Measurements from ENCODE around the gene OR52B6. TPM values are rescaled to one million over a fixed set of nuclear protein-coding genes. Genes with fewer than 3 reads are reported as not detected.
"Not testable (repeated sequence)": the region's sequence is repeated elsewhere in the genome, so short reads cannot be mapped to it uniquely, and the experiment has no call there.

The OR52B6 gene
- total RNA-seq, 6 experiments from 2014 or later: not detected

DNA sequence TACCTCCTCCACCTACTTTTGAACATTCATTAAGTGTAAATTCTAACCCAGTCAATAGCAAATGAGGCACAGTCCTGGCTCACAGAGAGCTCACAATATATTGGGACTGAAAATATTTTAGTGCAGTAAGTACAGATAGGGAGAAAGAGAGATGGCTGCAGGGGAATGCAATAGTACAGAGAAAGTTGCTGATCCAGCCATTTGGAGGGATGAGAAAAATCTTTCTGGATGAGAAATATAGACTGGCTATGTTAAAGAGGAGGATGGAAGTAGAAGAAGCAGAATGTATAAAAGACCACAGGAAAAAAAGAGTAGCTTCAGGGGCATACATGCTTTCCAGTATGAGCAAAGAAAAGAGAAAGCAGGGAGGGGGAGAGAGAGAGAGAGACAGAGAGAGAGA is 3.6 kb upstream of the OR52B6 start:
- no peak overlapping the region for H3K27ac Mint-ChIP-seq
- no peaks in the 10 kb centered on the region for H3K36me3 Mint-ChIP-seq (ENCODE audit: low read depth)
- DNase-seq: no peak
- H3K4me3 Mint-ChIP-seq: no peak overlapping the region
- H3K27me3 Mint-ChIP-seq (ENCODE audit: insufficient read depth): no peaks in the 10 kb centered on the region; the same call in 1 of the 2 replicates
- no peaks in the 10 kb centered on the region for H3K4me1 Mint-ChIP-seq (ENCODE audit: low read depth)
- no peaks in the 10 kb centered on the region for H3K9me3 Mint-ChIP-seq
- TF ChIP-seq, protein P1, sequence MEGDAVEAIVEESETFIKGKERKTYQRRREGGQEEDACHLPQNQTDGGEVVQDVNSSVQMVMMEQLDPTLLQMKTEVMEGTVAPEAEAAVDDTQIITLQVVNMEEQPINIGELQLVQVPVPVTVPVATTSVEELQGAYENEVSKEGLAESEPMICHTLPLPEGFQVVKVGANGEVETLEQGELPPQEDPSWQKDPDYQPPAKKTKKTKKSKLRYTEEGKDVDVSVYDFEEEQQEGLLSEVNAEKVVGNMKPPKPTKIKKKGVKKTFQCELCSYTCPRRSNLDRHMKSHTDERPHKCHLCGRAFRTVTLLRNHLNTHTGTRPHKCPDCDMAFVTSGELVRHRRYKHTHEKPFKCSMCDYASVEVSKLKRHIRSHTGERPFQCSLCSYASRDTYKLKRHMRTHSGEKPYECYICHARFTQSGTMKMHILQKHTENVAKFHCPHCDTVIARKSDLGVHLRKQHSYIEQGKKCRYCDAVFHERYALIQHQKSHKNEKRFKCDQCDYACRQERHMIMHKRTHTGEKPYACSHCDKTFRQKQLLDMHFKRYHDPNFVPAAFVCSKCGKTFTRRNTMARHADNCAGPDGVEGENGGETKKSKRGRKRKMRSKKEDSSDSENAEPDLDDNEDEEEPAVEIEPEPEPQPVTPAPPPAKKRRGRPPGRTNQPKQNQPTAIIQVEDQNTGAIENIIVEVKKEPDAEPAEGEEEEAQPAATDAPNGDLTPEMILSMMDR (IDR thresholded peaks at IDR 0.05): no peak

DNA sequence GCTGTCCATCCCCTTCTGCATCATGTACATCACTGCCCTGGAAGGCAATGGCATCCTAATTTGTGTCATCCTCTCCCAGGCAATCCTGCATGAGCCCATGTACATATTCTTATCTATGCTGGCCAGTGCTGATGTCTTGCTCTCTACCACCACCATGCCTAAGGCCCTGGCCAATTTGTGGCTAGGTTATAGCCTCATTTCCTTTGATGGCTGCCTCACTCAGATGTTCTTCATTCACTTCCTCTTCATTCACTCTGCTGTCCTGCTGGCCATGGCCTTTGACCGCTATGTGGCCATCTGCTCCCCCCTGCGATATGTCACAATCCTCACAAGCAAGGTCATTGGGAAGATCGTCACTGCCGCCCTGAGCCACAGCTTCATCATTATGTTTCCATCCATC is 337 bp downstream of the OR52B6 start:
- no peaks in the 10 kb centered on the region for H3K9me3 Mint-ChIP-seq
- no peak overlapping the region for H3K27ac Mint-ChIP-seq
- H3K27me3 Mint-ChIP-seq (ENCODE audit: insufficient read depth): no peaks in the 10 kb centered on the region; the same call in 1 of the 2 replicates
- DNase-seq: no peak
- H3K4me3 Mint-ChIP-seq: no peak overlapping the region
- H3K36me3 Mint-ChIP-seq (ENCODE audit: low read depth): no peaks in the 10 kb centered on the region
- TF ChIP-seq, protein P1 (IDR thresholded peaks at IDR 0.05): no peak
- H3K4me1 Mint-ChIP-seq (ENCODE audit: low read depth): no peaks in the 10 kb centered on the region

DNA sequence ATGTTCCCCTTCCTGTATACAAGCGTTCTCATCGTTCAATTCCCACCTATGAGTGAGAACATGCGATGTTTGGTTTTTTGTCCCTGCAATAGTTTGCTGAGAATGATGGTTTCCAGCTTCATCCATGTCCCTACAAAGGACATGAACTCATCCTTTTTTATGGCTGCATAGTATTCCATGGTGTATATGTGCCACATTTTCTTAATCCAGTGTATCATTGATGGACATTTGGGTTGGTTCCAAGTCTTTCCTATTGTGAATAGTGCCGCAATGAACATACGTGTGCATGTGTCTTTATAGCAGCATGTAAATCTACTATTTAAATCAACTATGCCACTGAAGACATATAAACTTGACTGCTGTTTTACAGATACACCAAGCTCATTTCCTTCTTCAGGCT is 3.8 kb downstream of the OR52B6 start:
- not testable (repeated sequence) for H3K27ac Mint-ChIP-seq; H3K27me3 Mint-ChIP-seq (ENCODE audit: insufficient read depth); H3K9me3 Mint-ChIP-seq; H3K36me3 Mint-ChIP-seq (ENCODE audit: low read depth); H3K4me3 Mint-ChIP-seq; H3K4me1 Mint-ChIP-seq (ENCODE audit: low read depth); DNase-seq

DNA sequence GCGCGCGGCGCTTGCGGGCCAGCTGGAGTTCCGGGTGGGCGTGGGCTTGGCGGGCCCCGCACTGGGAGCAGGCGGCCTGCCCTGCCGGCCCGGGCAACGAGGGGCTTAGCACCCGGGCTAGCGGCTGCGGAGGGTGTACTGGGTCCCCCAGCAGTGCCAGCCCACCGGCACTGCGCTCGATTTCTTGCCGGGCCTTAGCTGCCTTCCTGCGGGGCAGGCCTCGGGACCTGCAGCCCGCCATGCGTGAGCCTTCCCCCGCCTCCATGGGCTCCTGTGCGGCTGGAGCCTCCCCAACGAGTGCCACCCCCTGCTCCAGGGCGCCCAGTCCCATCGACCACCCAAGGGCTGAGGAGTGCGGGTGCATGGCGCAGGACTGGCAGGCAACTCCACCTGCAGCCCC is 9.2 kb downstream of the OR52B6 start:
- not testable (repeated sequence) for DNase-seq; H3K27me3 Mint-ChIP-seq (ENCODE audit: insufficient read depth); H3K4me3 Mint-ChIP-seq; H3K27ac Mint-ChIP-seq; H3K9me3 Mint-ChIP-seq; H3K4me1 Mint-ChIP-seq (ENCODE audit: low read depth); H3K36me3 Mint-ChIP-seq (ENCODE audit: low read depth)

DNA sequence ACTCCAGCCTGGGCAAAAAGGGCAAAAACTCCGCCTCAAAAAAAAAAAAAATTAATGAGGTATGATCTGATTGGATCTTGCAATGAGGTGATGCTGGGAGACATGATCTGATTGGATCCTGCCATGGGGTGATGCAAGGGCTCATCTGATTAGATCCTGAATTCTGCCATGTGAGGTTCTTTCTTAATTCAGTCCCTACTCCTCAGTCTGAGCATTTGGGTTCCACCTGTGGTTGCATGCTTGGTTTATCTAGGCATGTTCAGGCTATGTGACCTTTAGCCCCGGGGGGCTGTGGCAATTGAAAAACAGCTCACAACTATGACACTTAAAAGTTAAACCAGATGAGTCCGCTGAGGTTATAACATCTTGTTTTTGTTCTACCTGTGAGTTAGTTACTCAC is 10.9 kb downstream of the OR52B6 start:
- TF ChIP-seq, protein P1 (IDR thresholded peaks at IDR 0.05): no peak
- H3K4me3 Mint-ChIP-seq: no peak overlapping the region
- H3K9me3 Mint-ChIP-seq: no peaks in the 10 kb centered on the region
- H3K36me3 Mint-ChIP-seq (ENCODE audit: low read depth): peaks cover 9% of the 10 kb centered on the region
- peaks cover 3% of the 10 kb centered on the region for H3K27me3 Mint-ChIP-seq (ENCODE audit: insufficient read depth)
- no peak for DNase-seq
- no peak overlapping the region for H3K27ac Mint-ChIP-seq
- peaks cover 13% of the 10 kb centered on the region for H3K4me1 Mint-ChIP-seq (ENCODE audit: low read depth)

DNA sequence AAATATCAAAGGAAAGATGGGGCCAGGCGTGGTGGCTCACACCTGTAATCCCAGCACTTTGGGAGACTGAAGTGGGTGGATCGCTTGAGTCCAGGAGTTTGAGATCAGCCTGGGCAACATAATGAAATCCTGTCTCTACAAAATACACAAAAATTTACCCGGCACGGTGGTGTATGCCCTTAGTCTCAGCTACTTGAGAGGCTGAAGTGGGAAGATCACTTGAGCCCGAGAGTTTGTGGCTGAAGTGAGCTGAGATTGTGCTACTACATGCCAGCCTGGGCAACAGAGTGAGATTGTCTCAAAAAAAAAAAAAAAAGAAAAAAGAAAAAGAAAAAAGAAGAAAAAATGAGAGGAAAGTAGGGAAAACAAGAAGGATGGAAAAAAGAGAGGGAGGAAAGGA is 11.9 kb downstream of the OR52B6 start:
- peaks cover 9% of the 10 kb centered on the region for H3K36me3 Mint-ChIP-seq (ENCODE audit: low read depth)

More for the DNA sequence above, 11.9 kb downstream of the OR52B6 start:
- Mint-ChIP-seq H3K27me3 (ENCODE audit: insufficient read depth) (peaks cover 3% of the 10 kb centered on the region), H3K9me3 (no peaks in the 10 kb centered on the region), H3K4me1 (ENCODE audit: low read depth) (peaks cover 23% of the 10 kb centered on the region), H3K4me3 (no peak overlapping the region), H3K27ac (no peak overlapping the region)
- TF ChIP-seq, protein P1 (IDR thresholded peaks at IDR 0.05): no peak
- DNase-seq: no peak
